GM12878 (cell line): ENCODE results near the gene MAMDC2.

Experiments
- ATF2 ChIP-seq: IDR thresholded peaks from 2 replicates; pipeline ENCODE4 v1.6.1; 2012; ENCODE audit warnings: low read length, inconsistent platforms
- ATF3 ChIP-seq: IDR thresholded peaks from 2 replicates; pipeline ENCODE4 v1.6.1; 2011; ENCODE audit warnings: low read depth, mild to moderate bottlenecking, low read length, moderate library complexity, borderline replicate concordance; ENCODE audit errors: extremely low read depth
- ATF7 ChIP-seq: fragments of 450-650 bp; IDR thresholded peaks from 2 replicates; pipeline ENCODE4 v1.6.1; 2016; ENCODE audit warnings: low read depth, mild to moderate bottlenecking
- BMI1 ChIP-seq: fragments of 450-650 bp; IDR thresholded peaks from 2 replicates; pipeline ENCODE4 v1.6.1; 2016; ENCODE audit warnings: mild to moderate bottlenecking, moderate library complexity, borderline replicate concordance
- CHD1 ChIP-seq: IDR thresholded peaks from 2 replicates; pipeline ENCODE4 v1.6.1; 2012; ENCODE audit warnings: low read depth, low read length, improper control_type of control experiment
- CTCF ChIP-seq, 3 experiments: IDR thresholded peaks in 2 of 3; conservative IDR thresholded peaks in 1 of 3; 2 replicates each; pipeline ENCODE4 v1.5.1; 2011; ENCODE audit warnings: low read depth in 3 of 3, low read length in 3 of 3, mild to moderate bottlenecking in 3 of 3, control low read depth in 2 of 3, moderate library complexity in 2 of 3, inconsistent platforms in 1 of 3, mixed read lengths in 1 of 3; ENCODE audit not compliant: control insufficient read depth in 2 of 3, insufficient read depth in 1 of 3; ENCODE audit errors: extremely low read depth in 1 of 3
- ELK1 ChIP-seq: IDR thresholded peaks from 2 replicates; pipeline ENCODE4 v1.6.1; 2012; ENCODE audit warnings: low read depth, low read length, improper control_type of control experiment
- MYB ChIP-seq: fragments of 150-350 bp; IDR thresholded peaks from 2 replicates; pipeline ENCODE4 v1.6.1; 2014; ENCODE audit warnings: mild to moderate bottlenecking, low read depth, low read length, borderline replicate concordance
- NKRF ChIP-seq: fragments of 450-650 bp; conservative IDR thresholded peaks from 2 replicates; pipeline ENCODE4 v1.6.1; 2017; ENCODE audit warnings: mild to moderate bottlenecking, moderate library complexity
- NR2F1 ChIP-seq: fragments of 450-650 bp; conservative IDR thresholded peaks from 2 replicates; pipeline ENCODE4 v1.6.1; 2017; ENCODE audit warnings: mild to moderate bottlenecking
- TCF3 ChIP-seq: IDR thresholded peaks from 2 replicates; pipeline ENCODE4 v1.6.1; 2012; ENCODE audit warnings: low read depth, mild to moderate bottlenecking, low read length, borderline replicate concordance; ENCODE audit not compliant: insufficient read depth
- USF2 ChIP-seq: IDR thresholded peaks from 2 replicates; pipeline ENCODE4 v1.6.1; 2011; ENCODE audit warnings: low read depth, low read length, improper control_type of control experiment, borderline replicate concordance

- TF ChIP-seq ELK1 (no peak), CTCF (IDR thresholded peaks at IDR 0.05 in 2 of 3, conservative IDR thresholded peaks at IDR 0.05 in 1 of 3; ENCODE audit: control insufficient read depth in 2 of 3, extremely low read depth in 1 of 3, insufficient read depth in 1 of 3, low read depth in 3 of 3, low read length in 3 of 3) (no peak), NKRF (no peak), MYB (no peak), ATF3 (no peak), TCF3 (no peak), CHD1 (no peak), NR2F1 (no peak), ATF2 (no peak), USF2 (no peak), ATF7 (no peak), BMI1 (no peak)
Observed at GRCh38 chr9:70093095-70093494, 49.4 kb downstream of the MAMDC2 start.
